H1 (cell line): ENCODE measurements around the gene ASTN1. TPM values are rescaled to one million over a fixed set of nuclear protein-coding genes. Genes with fewer than 3 reads are reported as not detected.

Experiments used
- CTCF ChIA-PET: fragments of 300-600 bp; sonication (Branson Sonifier 250); formaldehyde crosslinking; loops from one replicate; lab custom pipeline; 2021; ENCODE audit not compliant: partially characterized antibody; lab: Charles Lee
- POLR2A ChIA-PET: fragments of 300-600 bp; sonication (Branson Sonifier 250); formaldehyde crosslinking; loops from one replicate; lab custom pipeline; 2021; ENCODE audit warnings: inconsistent platforms; ENCODE audit not compliant: partially characterized antibody; lab: Charles Lee
- DNase-seq, 2 experiments: peaks; one replicate each; pipeline versions ENCODE4 v3.0.0 to v3.0.0-alpha.2; 2010 to 2022; ENCODE audit warnings: low spot score in 2 of 2, low read depth in 1 of 2, mixed read lengths in 1 of 2
- FAIRE-seq: peaks from 2 replicates; lab custom pipeline; 2011; peaks lifted over from hg19 to GRCh38; lab: Jason Lieb, UNC
- H2AFZ ChIP-seq: 2 replicates; pipeline ENCODE4 v1.8.1; 2012; ENCODE audit warnings: low read length, inconsistent platforms
- H2AK5ac ChIP-seq: 2 replicates; pipeline ENCODE4 v1.6.1; 2013; ENCODE audit warnings: low read depth, low read length
- H2BK120ac ChIP-seq: replicated peaks from 2 replicates; pipeline ENCODE3; 2013; ENCODE audit warnings: low read depth, low read length, inconsistent platforms
- H2BK12ac ChIP-seq: 2 replicates; pipeline ENCODE4 v1.6.1; 2013; ENCODE audit warnings: low read depth, low read length
- H2BK15ac ChIP-seq: 2 replicates; pipeline ENCODE4 v1.6.1; 2013; ENCODE audit warnings: low read length
- H2BK20ac ChIP-seq: 2 replicates; pipeline ENCODE4 v1.6.1; 2013; ENCODE audit warnings: low read length
- H2BK5ac ChIP-seq: 2 replicates; pipeline ENCODE4 v1.6.1; 2013; ENCODE audit warnings: low read depth, low read length
- H3K14ac ChIP-seq: 2 replicates; pipeline ENCODE4 v1.6.1; 2013; ENCODE audit warnings: inconsistent platforms; ENCODE audit not compliant: insufficient read length
- H3K18ac ChIP-seq: 2 replicates; pipeline ENCODE4 v1.6.1; 2013; ENCODE audit warnings: low read length; ENCODE audit errors: extremely low read depth
- H3K23ac ChIP-seq: 2 replicates; pipeline ENCODE4 v1.6.1; 2013; ENCODE audit warnings: inconsistent platforms; ENCODE audit not compliant: insufficient read length
- H3K23me2 ChIP-seq: 2 replicates; pipeline ENCODE4 v1.6.1; 2013; ENCODE audit warnings: low read depth, low read length
- H3K27ac ChIP-seq: 2 replicates; pipeline ENCODE4 v1.6.1; 2011; ENCODE audit warnings: low read depth, low read length, inconsistent platforms
- H3K27me3 ChIP-seq, 4 experiments: replicated peaks in 1 of 4; 1 replicate in 1 of 4; 2 replicates in 3 of 4; pipeline versions ENCODE4 v1.6.1 to v1.8.1; 2011 to 2013; ENCODE audit warnings: low read length in 3 of 4, mild to moderate bottlenecking in 3 of 4, inconsistent platforms in 2 of 4, mixed read lengths in 2 of 4, moderate library complexity in 1 of 4; ENCODE audit not compliant: control insufficient read depth in 3 of 4, insufficient read depth in 3 of 4; ENCODE audit errors: extremely low read depth in 1 of 4
- H3K36me3 ChIP-seq, 4 experiments: 2 replicates each; pipeline versions ENCODE4 v1.6.1 to v1.8.1; 2011 to 2013; ENCODE audit warnings: mild to moderate bottlenecking in 4 of 4, low read length in 3 of 4, moderate library complexity in 2 of 4, control low read depth in 1 of 4, inconsistent platforms in 1 of 4; ENCODE audit not compliant: insufficient read depth in 4 of 4, control insufficient read depth in 2 of 4
- H3K4ac ChIP-seq: replicated peaks from 2 replicates; pipeline ENCODE3; 2013; ENCODE audit warnings: low read length, low read depth, mixed read lengths, inconsistent platforms; ENCODE audit not compliant: insufficient read length
- H3K4me1 ChIP-seq, 4 experiments: replicated peaks in 1 of 4; 1 replicate in 1 of 4; 2 replicates in 3 of 4; pipeline versions ENCODE4 v1.6.1 to v1.8.1; 2011 to 2013; ENCODE audit warnings: low read length in 3 of 4, inconsistent platforms in 2 of 4, mixed read lengths in 1 of 4; ENCODE audit not compliant: insufficient read depth in 4 of 4, control insufficient read depth in 3 of 4
- H3K4me2 ChIP-seq, 2 experiments: 2 replicates each; pipeline versions ENCODE4 v1.6.1 to v1.8.1; 2011 to 2013; ENCODE audit warnings: low read depth in 2 of 2, low read length in 2 of 2, control low read depth in 1 of 2, inconsistent platforms in 1 of 2, mild to moderate bottlenecking in 1 of 2; ENCODE audit not compliant: insufficient read depth in 1 of 2
- H3K4me3 ChIP-seq, 4 experiments: fragments of 200-600, 300-600 bp in 1 of 4; sonication (generic), shearing (Covaris generic), sonication (Bioruptor Twin) in 1 of 4; 2 replicates each; pipeline versions ENCODE4 v1.5.1 to v1.8.1; 2011 to 2016; ENCODE audit warnings: low read length in 4 of 4, low read depth in 3 of 4, control low read depth in 2 of 4, inconsistent platforms in 2 of 4, mild to moderate bottlenecking in 2 of 4, mixed read lengths in 1 of 4, moderate library complexity in 1 of 4; ENCODE audit not compliant: insufficient read depth in 2 of 4; ENCODE audit errors: extremely low read depth in 1 of 4
- H3K56ac ChIP-seq: replicated peaks from 2 replicates; pipeline ENCODE3; 2013; ENCODE audit warnings: low read depth, mild to moderate bottlenecking, mixed read lengths, low read length, inconsistent platforms; ENCODE audit not compliant: insufficient read length
- H3K79me1 ChIP-seq: 2 replicates; pipeline ENCODE4 v1.6.1; 2013; ENCODE audit warnings: low read depth, low read length, control low read depth
- H3K79me2 ChIP-seq, 2 experiments: 2 replicates each; pipeline versions ENCODE4 v1.6.1 to v1.8.1; 2012 to 2013; ENCODE audit warnings: low read length in 2 of 2, mild to moderate bottlenecking in 2 of 2, inconsistent platforms in 1 of 2; ENCODE audit not compliant: insufficient read depth in 2 of 2, control insufficient read depth in 1 of 2
- H3K9ac ChIP-seq, 4 experiments: replicated peaks in 1 of 4; 1 replicate in 1 of 4; 2 replicates in 3 of 4; pipeline versions ENCODE4 v1.6.1 to v1.8.1; 2011 to 2013; ENCODE audit warnings: low read depth in 3 of 4, low read length in 3 of 4, control low read depth in 2 of 4, mild to moderate bottlenecking in 2 of 4, moderate library complexity in 2 of 4, inconsistent platforms in 1 of 4; ENCODE audit errors: extremely low read depth in 1 of 4
- H3K9me3 ChIP-seq, 2 experiments: 2 replicates each; pipeline versions ENCODE4 v1.6.1 to v1.8.1; 2012 to 2013; ENCODE audit warnings: mild to moderate bottlenecking in 2 of 2, moderate library complexity in 2 of 2, control low read depth in 1 of 2, inconsistent platforms in 1 of 2, low read depth in 1 of 2, low read length in 1 of 2, mixed read lengths in 1 of 2; ENCODE audit not compliant: insufficient read depth in 2 of 2
- H4K20me1 ChIP-seq, 2 experiments: replicated peaks in 1 of 2; 2 replicates each; pipeline versions ENCODE3 to v1.8.1; 2011 to 2013; ENCODE audit warnings: inconsistent platforms in 2 of 2, low read length in 2 of 2, mild to moderate bottlenecking in 1 of 2; ENCODE audit not compliant: insufficient read depth in 2 of 2, control insufficient read depth in 1 of 2
- H4K5ac ChIP-seq: 2 replicates; pipeline ENCODE4 v1.6.1; 2013; ENCODE audit warnings: low read length, low read depth, mixed read lengths, inconsistent platforms; ENCODE audit not compliant: insufficient read length
- H4K8ac ChIP-seq: 2 replicates; pipeline ENCODE4 v1.8.0; 2013; ENCODE audit warnings: mild to moderate bottlenecking, moderate library complexity, low read length, inconsistent platforms; ENCODE audit not compliant: insufficient read depth; ENCODE audit errors: extremely low read depth
- H4K91ac ChIP-seq: replicated peaks from 2 replicates; pipeline ENCODE3; 2013; ENCODE audit warnings: low read length, mixed read lengths, inconsistent platforms; ENCODE audit not compliant: insufficient read length
- CHD2 ChIP-seq: IDR thresholded peaks from 2 replicates; pipeline ENCODE4 v1.6.1; 2012; ENCODE audit warnings: low read length, improper control_type of control experiment
- GABPA ChIP-seq: IDR thresholded peaks from 2 replicates; pipeline ENCODE4 v1.6.1; 2011; ENCODE audit warnings: mild to moderate bottlenecking, low read length, moderate library complexity, borderline replicate concordance; ENCODE audit not compliant: insufficient read depth
- JUN ChIP-seq: IDR thresholded peaks from 2 replicates; pipeline ENCODE4 v1.6.1; 2011; ENCODE audit warnings: low read depth, mild to moderate bottlenecking, improper control_type of control experiment, low read length
- KDM1A ChIP-seq: fragments of 200-600, 300-600 bp; sonication (generic); IDR thresholded peaks from 2 replicates; pipeline ENCODE4 v1.7.1; 2016; ENCODE audit warnings: mild to moderate bottlenecking, low read length, borderline replicate concordance
- KDM5A ChIP-seq: fragments of 200-600 bp; IDR thresholded peaks from 2 replicates; pipeline ENCODE4 v1.7.1; 2012; ENCODE audit warnings: mild to moderate bottlenecking, low read length, inconsistent platforms, mixed read lengths
- MAFK ChIP-seq: IDR thresholded peaks from 2 replicates; pipeline ENCODE4 v1.6.1; 2012; ENCODE audit warnings: low read depth, mild to moderate bottlenecking, improper control_type of control experiment, low read length
- NRF1 ChIP-seq: IDR thresholded peaks from 2 replicates; pipeline ENCODE4 v1.6.1; 2011; ENCODE audit warnings: mild to moderate bottlenecking, low read depth, low read length, improper control_type of control experiment
- POLR2AphosphoS5 ChIP-seq: IDR thresholded peaks from 2 replicates; pipeline ENCODE4 v1.6.1; 2011; ENCODE audit warnings: low read depth, low read length
- SIN3A ChIP-seq, 2 experiments: IDR thresholded peaks in 1 of 2; conservative IDR thresholded peaks in 1 of 2; 2 replicates each; pipeline ENCODE4 v1.6.1; 2011 to 2012; ENCODE audit warnings: low read length in 2 of 2, improper control_type of control experiment in 1 of 2, low read depth in 1 of 2, mild to moderate bottlenecking in 1 of 2
- SIRT6 ChIP-seq: IDR thresholded peaks from one replicate; pipeline ENCODE4 v1.7.1; 2012; ENCODE audit warnings: low read length, inconsistent platforms
- TEAD4 ChIP-seq: IDR thresholded peaks from 2 replicates; pipeline ENCODE4 v1.6.1; 2012; ENCODE audit warnings: low read depth, low read length, inconsistent platforms, mixed read lengths
- YY1 ChIP-seq: IDR thresholded peaks from 2 replicates; pipeline ENCODE4 v1.6.1; 2011; ENCODE audit warnings: low read depth, mild to moderate bottlenecking, low read length
- WGBS, 2 experiments: shearing (Covaris generic) in 1 of 2; methylation state at CpG; one replicate each; pipeline versions ENCODE4 v1.1.6 to v1.1.7; 2013 to 2015; ENCODE audit warnings: low lambda C conversion rate in 2 of 2, mixed read lengths in 2 of 2, inconsistent platforms in 1 of 2, low coverage in 1 of 2, missing lambda C conversion rate in 1 of 2; ENCODE audit not compliant: insufficient replicate concordance in 2 of 2, insufficient coverage in 1 of 2, insufficient read length in 1 of 2; ENCODE audit errors: extremely low coverage in 1 of 2, missing lambda C conversion rate in 1 of 2; 5-methylcytosine and 5-hydroxymethylcytosine counted together
- polyA plus RNA-seq, 7 experiments: library from polyadenylated mRNA; depleted of rRNA in 3 of 7; stranded (reverse) in 5 of 7; unstranded in 2 of 7; fragments of >200 nt in 5 of 7; fragments of 200-250 nt in 2 of 7; gene quantifications; 1 replicate in 5 of 7; 2 replicates in 1 of 7; 4 replicates in 1 of 7; pipeline versions ENCODE4 v1.2.1 to v1.2.3, GENCODE V29; 2011 to 2013; ENCODE audit warnings: missing spikeins in 2 of 7, mixed read lengths in 2 of 7
- total RNA-seq: library from RNA; stranded (reverse); fragmentation: NEBNext Ultra II Directional; extraction: Animal tissue kit (Norgen Biotek cat#: 25700); gene quantifications from 2 replicates; pipeline ENCODE4 v1.2.1, GENCODE V29; 2021
- TF ChIP-seq, protein P1 (sequence below), 3 experiments: IDR thresholded peaks; 1 replicate in 2 of 3; 2 replicates in 1 of 3; pipeline versions ENCODE4 v1.5.1 to v1.6.1; 2011; ENCODE audit warnings: low read length in 3 of 3, mild to moderate bottlenecking in 3 of 3, inconsistent platforms in 2 of 3, low read depth in 1 of 3, moderate library complexity in 1 of 3; ENCODE audit not compliant: insufficient read depth in 1 of 3; ENCODE audit errors: control extremely low read depth in 1 of 3

Gene ASTN1
- total and polyA plus RNA-seq, 2 of the 8 experiments (the other 6 are each of a cell fraction or from before 2014, with no cell fraction given), result 2.9 to 4.1 TPM

DNA sequence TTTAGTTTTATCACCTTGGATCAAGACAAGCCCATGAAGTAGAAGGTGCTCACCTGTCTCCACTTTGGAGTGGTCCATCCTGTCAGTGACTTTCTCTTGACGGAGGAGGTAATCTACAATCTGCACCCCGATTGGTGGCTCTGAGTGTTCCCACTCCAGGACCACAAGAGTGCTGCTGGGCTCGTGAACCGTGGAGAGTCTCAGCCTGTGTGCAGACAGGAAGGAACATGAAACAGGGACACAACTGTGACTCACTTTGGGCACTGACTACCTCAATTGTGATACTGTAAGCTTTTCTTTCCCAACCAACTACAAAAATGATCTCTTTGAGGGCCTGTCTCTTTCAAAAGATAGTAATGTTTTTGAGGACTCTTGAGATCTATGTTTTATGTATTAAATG lies 280.2 kb downstream of the ASTN1 start:
- Histone ChIP-seq H2AFZ (no peak overlapping the region), H3K23ac (no peak overlapping the region), H2BK120ac (no peak overlapping the region), H4K8ac (no peak overlapping the region), H3K9ac (no peak overlapping the region), H3K56ac (no peak overlapping the region), H4K5ac (no peak overlapping the region), H4K20me1 (no peaks in the 10 kb centered on the region), H3K9me3 (no peaks in the 10 kb centered on the region), H3K27ac (no peak overlapping the region), H2BK20ac (no peak overlapping the region), H3K79me1 (no peaks in the 10 kb centered on the region), H3K4me2 (no peak overlapping the region), H3K4me3 (no peak overlapping the region), H3K18ac (no peak overlapping the region), H2BK15ac (no peak overlapping the region), H3K36me3 (no peaks in the 10 kb centered on the region), H3K4me1 (no peaks in the 10 kb centered on the region), H3K27me3 (no peaks in the 10 kb centered on the region), H3K23me2 (no peaks in the 10 kb centered on the region), H4K91ac (no peak overlapping the region), H2BK12ac (no peak overlapping the region), H2BK5ac (no peak overlapping the region), H3K4ac (no peak overlapping the region), H3K79me2 (no peaks in the 10 kb centered on the region), H3K14ac (no peak overlapping the region), H2AK5ac (no peak overlapping the region)
- FAIRE-seq (no peak), DNase-seq (no peak)
- ChIA-PET POLR2A (no interaction called here), CTCF (interaction anchor here (0.9 to 7.9 kb wide), 5 partner anchors 12 to 509 kb away, joined by 3 to 59 read pairs (median 4); no protein-coding TSS in a partner anchor)
- WGBS, 2 experiments, result 88% methylated on average over 4 of the region's 4 CpGs; no CpG with 5 or more reads in 1 of the 2 experiments
- TF ChIP-seq TEAD4 (no peak), SIRT6 (no peak), SIN3A (conservative IDR thresholded peaks at IDR 0.05 in 1 of 2, IDR thresholded peaks at IDR 0.05 in 1 of 2; ENCODE audit: low read depth in 1 of 2, low read length in 2 of 2) (no peak), JUN (no peak), YY1 (no peak), CHD2 (no peak), POLR2AphosphoS5 (no peak), MAFK (no peak), KDM5A (no peak), KDM1A (no peak), NRF1 (no peak), GABPA (no peak)
- TF ChIP-seq, protein P1, sequence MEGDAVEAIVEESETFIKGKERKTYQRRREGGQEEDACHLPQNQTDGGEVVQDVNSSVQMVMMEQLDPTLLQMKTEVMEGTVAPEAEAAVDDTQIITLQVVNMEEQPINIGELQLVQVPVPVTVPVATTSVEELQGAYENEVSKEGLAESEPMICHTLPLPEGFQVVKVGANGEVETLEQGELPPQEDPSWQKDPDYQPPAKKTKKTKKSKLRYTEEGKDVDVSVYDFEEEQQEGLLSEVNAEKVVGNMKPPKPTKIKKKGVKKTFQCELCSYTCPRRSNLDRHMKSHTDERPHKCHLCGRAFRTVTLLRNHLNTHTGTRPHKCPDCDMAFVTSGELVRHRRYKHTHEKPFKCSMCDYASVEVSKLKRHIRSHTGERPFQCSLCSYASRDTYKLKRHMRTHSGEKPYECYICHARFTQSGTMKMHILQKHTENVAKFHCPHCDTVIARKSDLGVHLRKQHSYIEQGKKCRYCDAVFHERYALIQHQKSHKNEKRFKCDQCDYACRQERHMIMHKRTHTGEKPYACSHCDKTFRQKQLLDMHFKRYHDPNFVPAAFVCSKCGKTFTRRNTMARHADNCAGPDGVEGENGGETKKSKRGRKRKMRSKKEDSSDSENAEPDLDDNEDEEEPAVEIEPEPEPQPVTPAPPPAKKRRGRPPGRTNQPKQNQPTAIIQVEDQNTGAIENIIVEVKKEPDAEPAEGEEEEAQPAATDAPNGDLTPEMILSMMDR (IDR thresholded peaks at IDR 0.05; ENCODE audit: control extremely low read depth in 1 of 3, insufficient read depth in 1 of 3, low read depth in 1 of 3, low read length in 3 of 3), result no peak
